CMK (cell line): Measurements from ENCODE around the gene RFX1.

Experiments
- DNase-seq: peaks from one replicate; pipeline ENCODE4 v3.0.0-alpha.2; 2010; ENCODE audit warnings: low read depth

The RFX1 gene

GRCh38 chr19:13995878-13996765 lies 10.0 kb downstream of the RFX1 start:
- no peak for DNase-seq

GRCh38 chr19:13995017-13995728 lies 10.9 kb downstream of the RFX1 start:
- no peak for DNase-seq

- no peak for DNase-seq
Measured at GRCh38 chr19:13993590-13994300, 12.4 kb downstream of the RFX1 start.

- no peak for DNase-seq
Measured at GRCh38 chr19:13992025-13992424, 14.1 kb downstream of the RFX1 start.

- DNase-seq = no peak
Measured at GRCh38 chr19:13990085-13990484, 16.0 kb downstream of the RFX1 start.

- DNase-seq = no peak
Measured at GRCh38 chr19:13989487-13989886, 16.6 kb downstream of the RFX1 start.

- DNase-seq = peak; percentile 61
Measured at GRCh38 chr19:13987101-13987890, 18.8 kb downstream of the RFX1 start.

GRCh38 chr19:13986348-13986904 lies 19.7 kb downstream of the RFX1 start:
- DNase-seq = peak; percentile 93

GRCh38 chr19:13985771-13986347 lies 20.3 kb downstream of the RFX1 start:
- no peak for DNase-seq

- DNase-seq = no peak
Measured at GRCh38 chr19:13984875-13985741, 21.0 kb downstream of the RFX1 start.

GRCh38 chr19:13984186-13984585 lies 21.9 kb downstream of the RFX1 start:
- no peak for DNase-seq

- no peak for DNase-seq
Measured at GRCh38 chr19:13983213-13983889, 22.8 kb downstream of the RFX1 start.

GRCh38 chr19:13982773-13983172 lies 23.3 kb downstream of the RFX1 start:
- DNase-seq = no peak

GRCh38 chr19:13981988-13982501 lies 24.1 kb downstream of the RFX1 start:
- DNase-seq = no peak

GRCh38 chr19:13981467-13981866 lies 24.7 kb downstream of the RFX1 start:
- DNase-seq = no peak

GRCh38 chr19:13981021-13981420 lies 25.1 kb downstream of the RFX1 start:
- DNase-seq = no peak

GRCh38 chr19:13980340-13980739 lies 25.8 kb downstream of the RFX1 start:
- DNase-seq = no peak

- DNase-seq = no peak
Measured at GRCh38 chr19:13979686-13980085, 26.4 kb downstream of the RFX1 start.

- DNase-seq = no peak
Measured at GRCh38 chr19:13979244-13979615, 26.9 kb downstream of the RFX1 start.
